ENCODE measurements around the gene TAS1R3. TPM values are rescaled to one million over a fixed set of nuclear protein-coding genes. Genes with fewer than 3 reads are reported as not detected.

TAS1R3 gene
- total RNA-seq, 1 donor from 2014 or later, result 0.49 TPM

DNA sequence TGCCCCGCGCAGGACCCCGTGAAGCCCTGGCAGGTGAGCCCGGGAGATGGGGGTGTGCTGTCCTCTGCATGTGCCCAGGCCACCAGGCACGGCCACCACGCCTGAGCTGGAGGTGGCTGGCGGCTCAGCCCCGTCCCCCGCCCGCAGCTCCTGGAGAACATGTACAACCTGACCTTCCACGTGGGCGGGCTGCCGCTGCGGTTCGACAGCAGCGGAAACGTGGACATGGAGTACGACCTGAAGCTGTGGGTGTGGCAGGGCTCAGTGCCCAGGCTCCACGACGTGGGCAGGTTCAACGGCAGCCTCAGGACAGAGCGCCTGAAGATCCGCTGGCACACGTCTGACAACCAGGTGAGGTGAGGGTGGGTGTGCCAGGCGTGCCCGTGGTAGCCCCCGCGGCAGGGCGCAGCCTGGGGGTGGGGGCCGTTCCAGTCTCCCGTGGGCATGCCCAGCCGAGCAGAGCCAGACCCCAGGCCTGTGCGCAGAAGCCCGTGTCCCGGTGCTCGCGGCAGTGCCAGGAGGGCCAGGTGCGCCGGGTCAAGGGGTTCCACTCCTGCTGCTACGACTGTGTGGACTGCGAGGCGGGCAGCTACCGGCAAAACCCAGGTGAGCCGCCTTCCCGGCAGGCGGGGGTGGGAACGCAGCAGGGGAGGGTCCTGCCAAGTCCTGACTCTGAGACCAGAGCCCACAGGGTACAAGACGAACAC lies 1.8 kb downstream of the TAS1R3 start:
- intact Hi-C loops (cut with DNase I), result no loop called here
- DNase-seq (ENCODE audit: low spot score) (no peak), ATAC-seq (peak; percentile 3)

DNA sequence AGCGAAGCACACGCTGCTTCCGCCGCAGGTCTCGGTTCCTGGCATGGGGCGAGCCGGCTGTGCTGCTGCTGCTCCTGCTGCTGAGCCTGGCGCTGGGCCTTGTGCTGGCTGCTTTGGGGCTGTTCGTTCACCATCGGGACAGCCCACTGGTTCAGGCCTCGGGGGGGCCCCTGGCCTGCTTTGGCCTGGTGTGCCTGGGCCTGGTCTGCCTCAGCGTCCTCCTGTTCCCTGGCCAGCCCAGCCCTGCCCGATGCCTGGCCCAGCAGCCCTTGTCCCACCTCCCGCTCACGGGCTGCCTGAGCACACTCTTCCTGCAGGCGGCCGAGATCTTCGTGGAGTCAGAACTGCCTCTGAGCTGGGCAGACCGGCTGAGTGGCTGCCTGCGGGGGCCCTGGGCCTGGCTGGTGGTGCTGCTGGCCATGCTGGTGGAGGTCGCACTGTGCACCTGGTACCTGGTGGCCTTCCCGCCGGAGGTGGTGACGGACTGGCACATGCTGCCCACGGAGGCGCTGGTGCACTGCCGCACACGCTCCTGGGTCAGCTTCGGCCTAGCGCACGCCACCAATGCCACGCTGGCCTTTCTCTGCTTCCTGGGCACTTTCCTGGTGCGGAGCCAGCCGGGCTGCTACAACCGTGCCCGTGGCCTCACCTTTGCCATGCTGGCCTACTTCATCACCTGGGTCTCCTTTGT lies 2.6 kb downstream of the TAS1R3 start:
- intact Hi-C loops (cut with DNase I), result no loop called here
- DNase-seq (ENCODE audit: low spot score), result no peak
- peak; percentile 21 for ATAC-seq

DNA sequence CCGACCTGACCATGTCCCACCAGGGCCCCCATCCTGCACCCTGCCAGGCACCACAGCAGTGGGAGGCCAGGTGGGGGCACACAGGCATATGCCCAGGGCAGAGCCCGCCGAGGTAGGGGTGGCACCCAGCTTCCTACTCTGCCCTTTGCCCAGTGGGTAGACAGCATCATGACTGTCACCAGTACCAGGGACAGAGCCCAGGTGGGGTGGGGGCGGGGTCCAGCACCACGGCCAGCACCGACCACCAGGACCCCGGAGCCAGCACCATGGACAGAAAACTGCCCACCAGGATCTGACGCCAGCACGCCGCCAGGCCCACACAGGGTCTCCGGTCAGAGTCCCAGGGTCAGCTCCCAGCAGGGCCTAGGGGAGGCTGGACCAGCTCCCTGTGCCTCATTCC lies 3.8 kb downstream of the TAS1R3 start:
- ATAC-seq (no peak), DNase-seq (ENCODE audit: low spot score) (no peak)
- intact Hi-C loops (cut with DNase I), result no loop called here

GRCh38 chr1:1335283-1335682 lies 4.2 kb downstream of the TAS1R3 start:
- ATAC-seq, result no peak
- intact Hi-C loops (cut with DNase I), result no loop called here
- DNase-seq (ENCODE audit: low spot score), result no peak

GRCh38 chr1:1335792-1336248 lies 4.7 kb downstream of the TAS1R3 start:
- ATAC-seq, result no peak
- intact Hi-C loops (cut with DNase I), result no loop called here
- DNase-seq (ENCODE audit: low spot score), result no peak

DNA sequence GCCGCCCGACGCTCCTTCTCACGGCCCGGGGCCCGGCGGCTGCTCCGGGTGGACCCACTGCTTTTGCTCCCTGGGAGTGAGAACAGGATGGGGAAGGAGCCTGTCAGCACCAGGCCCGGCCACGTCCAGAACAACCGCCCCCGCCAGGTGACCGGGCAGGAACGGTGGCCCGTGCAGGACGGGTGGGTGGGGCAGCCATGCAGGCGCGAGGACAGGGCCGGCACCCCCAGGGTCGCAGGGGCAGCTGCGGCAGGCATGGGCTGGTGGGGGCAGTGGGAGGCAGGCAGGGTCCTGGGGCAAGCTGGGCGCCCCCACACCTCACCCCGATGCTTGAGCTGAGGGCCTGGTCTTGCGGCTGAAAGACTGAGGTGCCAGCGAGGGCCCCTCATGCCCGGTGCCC lies 5.4 kb downstream of the TAS1R3 start:
- no peak for DNase-seq (ENCODE audit: low spot score)
- intact Hi-C loops (cut with DNase I), result no loop called here
- ATAC-seq, result no peak

DNA sequence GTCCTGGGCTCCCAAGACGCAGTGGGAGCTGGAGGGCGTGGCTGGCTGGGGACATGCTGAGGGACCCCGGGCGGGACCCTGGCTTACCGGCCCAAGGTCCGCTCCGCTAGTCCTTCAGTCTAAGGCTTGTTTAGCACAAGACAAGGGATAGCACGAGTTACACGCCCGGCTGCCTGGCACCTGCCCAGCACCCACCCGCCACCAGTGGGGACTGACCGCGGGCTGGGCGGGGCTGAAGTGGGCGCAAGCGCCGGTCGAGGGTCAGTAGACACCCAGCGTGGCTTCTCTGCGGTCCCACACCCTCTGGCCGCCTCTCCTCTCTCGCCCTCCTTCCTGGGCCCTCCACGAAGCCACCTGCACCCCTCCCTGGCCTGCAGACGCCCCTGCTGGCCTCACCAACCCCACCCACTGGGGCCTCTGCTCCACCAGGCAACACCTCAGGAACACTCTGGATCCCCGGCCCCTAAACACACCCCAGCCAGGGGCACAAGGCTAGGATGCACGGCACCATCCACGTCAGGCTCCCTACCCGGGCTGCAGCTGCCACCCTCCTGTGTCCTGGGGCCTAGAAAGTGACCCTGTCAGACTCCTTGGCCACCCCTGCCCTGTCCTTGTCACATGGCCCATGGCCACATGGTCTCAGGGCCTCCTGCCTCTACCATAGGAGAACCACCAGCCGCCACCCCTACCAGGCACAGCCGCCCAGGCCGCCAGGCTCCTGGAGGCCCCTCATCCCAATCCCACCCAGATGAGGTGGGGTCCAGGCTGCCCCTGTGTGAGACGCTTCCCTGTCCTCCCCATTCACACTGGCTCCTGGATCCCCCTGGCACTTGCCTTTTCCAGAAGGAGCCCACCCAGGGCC lies 6.1 kb downstream of the TAS1R3 start:
- intact Hi-C loops (cut with DNase I), result no loop called here
- no peak for ATAC-seq
- no peak for DNase-seq (ENCODE audit: low spot score)

GRCh38 chr1:1337793-1338147 lies 6.7 kb downstream of the TAS1R3 start:
- no peak for ATAC-seq
- intact Hi-C loops (cut with DNase I), result no loop called here

DNA sequence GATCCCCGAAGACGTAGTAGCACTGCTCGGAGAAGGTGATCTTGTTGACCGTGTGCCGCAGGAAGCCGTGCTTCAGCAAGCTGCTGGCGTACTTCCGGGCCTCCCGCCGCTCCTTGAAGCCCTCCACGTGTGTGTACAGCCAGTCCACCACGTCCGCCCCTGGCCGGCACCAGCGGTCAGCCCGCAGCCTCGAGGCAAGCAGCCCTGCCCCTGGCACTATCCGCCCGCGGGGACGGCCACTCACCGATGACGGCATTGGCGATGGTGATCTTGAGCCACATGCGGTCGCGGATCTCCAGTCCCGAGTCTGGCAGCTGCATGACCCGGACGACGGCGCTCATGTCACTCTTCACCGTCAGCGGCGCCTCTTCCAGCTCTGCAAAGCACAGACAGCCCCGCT lies 7.2 kb downstream of the TAS1R3 start:
- intact Hi-C loops (cut with DNase I), result no loop called here
- no peak for ATAC-seq

More at GRCh38 chr1:1337793-1338147, 6.7 kb downstream of the TAS1R3 start:
- no peak for DNase-seq (ENCODE audit: low spot score)

GRCh38 chr1:1340185-1340584 lies 9.1 kb downstream of the TAS1R3 start:
- ATAC-seq (no peak), DNase-seq (ENCODE audit: low spot score) (no peak)
- intact Hi-C loops (cut with DNase I), result no loop called here

More for the DNA sequence above, 7.2 kb downstream of the TAS1R3 start:
- no peak for DNase-seq (ENCODE audit: low spot score)

- no peak for ATAC-seq
- DNase-seq (ENCODE audit: low spot score), result no peak
- intact Hi-C loops (cut with DNase I), result no loop called here
These were observed 9.9 kb downstream of the TAS1R3 start for GRCh38 chr1:1340791-1341548.

- intact Hi-C loops (cut with DNase I), result no loop called here
- DNase-seq (ENCODE audit: low spot score) (no peak), ATAC-seq (no peak)
These were observed 10.5 kb downstream of the TAS1R3 start for GRCh38 chr1:1341549-1342021.

GRCh38 chr1:1342061-1342562 lies 11.0 kb downstream of the TAS1R3 start:
- intact Hi-C loops (cut with DNase I), result no loop called here
- ATAC-seq, result no peak
- no peak for DNase-seq (ENCODE audit: low spot score)

DNA sequence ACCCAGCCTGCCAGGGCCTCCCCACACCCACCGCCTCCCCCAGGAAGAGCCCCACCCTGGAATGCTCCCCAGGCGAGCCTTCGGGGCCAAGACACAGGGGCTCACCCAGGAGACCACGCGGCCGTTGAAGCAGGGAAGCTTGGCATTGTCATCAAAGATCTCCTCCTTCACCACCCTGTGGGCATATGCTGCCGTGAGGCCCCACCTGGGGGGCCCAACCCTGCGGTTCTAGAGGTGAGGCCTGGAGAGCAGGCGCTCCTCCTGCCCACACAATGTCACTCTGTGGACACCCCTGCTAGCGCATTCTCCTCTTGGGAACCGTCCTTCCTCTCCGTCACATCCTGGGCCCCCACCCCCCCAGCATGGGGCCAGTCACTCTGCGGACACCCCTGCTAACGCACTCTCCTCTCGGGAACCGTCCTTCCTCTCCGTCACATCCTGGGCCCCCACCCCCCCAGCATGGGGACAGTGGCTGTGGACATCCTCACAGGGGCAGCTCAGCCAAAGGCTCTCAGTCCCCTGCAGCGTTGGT lies 11.6 kb downstream of the TAS1R3 start:
- intact Hi-C loops (cut with DNase I), result no loop called here

DNA sequence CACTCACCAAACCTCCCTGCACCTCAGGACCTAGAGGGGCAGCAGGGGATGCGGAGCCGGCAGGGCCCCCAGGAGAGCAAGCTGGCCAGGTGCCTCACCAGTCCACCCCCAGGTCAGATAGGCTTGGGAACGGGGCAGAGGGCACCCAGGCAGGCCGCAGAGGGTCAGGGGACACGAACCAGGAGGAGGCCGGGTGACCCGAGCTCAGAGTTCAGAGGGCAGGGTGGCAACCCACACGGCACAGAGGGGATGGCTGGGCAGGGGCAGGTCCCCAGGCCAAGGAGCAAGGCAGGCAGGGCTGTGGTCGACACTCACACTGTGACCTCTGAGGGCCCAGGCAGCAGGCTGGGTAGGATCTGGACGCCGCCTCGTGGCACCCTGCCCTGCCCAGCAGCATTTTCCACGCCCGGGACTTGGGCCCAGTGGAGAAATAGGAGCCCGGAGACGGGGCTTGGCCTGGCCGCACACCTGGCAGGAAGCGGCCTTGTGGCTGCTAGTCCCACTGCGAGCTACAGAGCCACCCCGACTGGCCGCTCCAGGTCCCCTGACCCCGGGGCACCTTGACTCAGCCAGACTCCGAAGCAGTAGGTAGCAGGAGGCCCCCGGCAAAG lies 12.8 kb downstream of the TAS1R3 start:
- intact Hi-C loops (cut with DNase I), result no loop called here
- DNase-seq (ENCODE audit: low spot score) (no peak), ATAC-seq (no peak)

More for the DNA sequence above, 11.6 kb downstream of the TAS1R3 start:
- DNase-seq (ENCODE audit: low spot score) (no peak), ATAC-seq (no peak)

- no peak for DNase-seq (ENCODE audit: low spot score)
- intact Hi-C loops (cut with DNase I), result no loop called here
- no peak for ATAC-seq
These were observed 13.7 kb downstream of the TAS1R3 start for GRCh38 chr1:1344655-1345361.

DNA sequence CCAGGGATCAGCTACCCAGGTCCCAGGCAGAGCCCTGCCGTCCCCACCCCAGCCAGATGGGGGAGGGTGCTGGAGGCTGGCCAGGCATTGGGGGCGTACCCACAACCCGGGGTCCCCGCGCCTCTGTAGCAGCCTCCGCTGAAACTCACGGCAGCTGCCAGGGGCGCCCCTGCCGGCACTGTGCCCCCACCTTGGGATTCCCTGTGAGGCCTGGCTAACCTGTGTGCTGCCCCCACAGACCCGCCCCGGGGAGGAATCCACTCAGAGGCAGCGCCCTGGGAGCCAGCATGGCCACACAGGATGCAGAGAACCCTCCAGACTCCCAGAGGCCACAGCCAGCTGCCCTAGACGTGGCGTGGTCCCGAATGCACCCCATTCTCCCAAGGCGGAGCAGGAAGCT lies 14.3 kb downstream of the TAS1R3 start:
- intact Hi-C loops (cut with DNase I), result no loop called here
- DNase-seq (ENCODE audit: low spot score) (no peak), ATAC-seq (no peak)

Data from sciatic nerve (tissue), 2 donors.